ENCODE data around the gene DARS1. TPM values are rescaled to one million over a fixed set of nuclear protein-coding genes. Genes with fewer than 3 reads are reported as not detected.

The DARS1 gene
- total RNA-seq, 1 experiment from 2014 or later = 57.5 TPM

DNA sequence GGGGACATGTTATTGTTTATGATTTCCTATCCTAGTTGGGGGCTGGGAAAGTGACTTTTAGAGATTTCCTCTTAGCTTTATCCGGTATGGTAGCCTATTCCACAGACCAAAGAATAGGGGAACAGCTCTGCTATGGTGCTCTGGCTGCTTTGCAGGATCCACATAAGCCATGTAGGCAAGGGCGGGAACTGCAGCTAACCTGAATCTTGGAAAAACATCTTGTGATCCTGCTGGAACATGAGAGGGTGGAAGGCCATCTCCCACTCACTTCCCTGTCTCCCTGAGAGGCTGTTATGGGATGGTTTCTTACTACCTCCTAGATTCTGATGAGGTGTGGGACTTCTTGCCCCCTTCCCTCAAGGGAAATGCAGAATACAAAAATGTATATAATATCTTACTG lies 2.0 kb upstream of the DARS1 start:
- BruUV-seq (replicated peaks) = no TSS peak
- Mint-ChIP-seq H3K4me3 (ENCODE audit: low read depth, unreplicated experiment) (no peak overlapping the region), H3K27ac (ENCODE audit: unreplicated experiment) (no peak overlapping the region), H3K27me3 (ENCODE audit: unreplicated experiment) (no peaks in the 10 kb centered on the region), H3K9me3 (ENCODE audit: low read depth, unreplicated experiment) (no peaks in the 10 kb centered on the region), H3K4me1 (ENCODE audit: low read depth, unreplicated experiment) (no peaks in the 10 kb centered on the region), H3K36me3 (ENCODE audit: insufficient read depth, unreplicated experiment) (peaks cover 27% of the 10 kb centered on the region)
- intact Hi-C loops (cut with micrococcal nuclease; ENCODE audit: unreplicated experiment) = no loop called here
- no peak for DNase-seq
- CTCF ChIA-PET = no interaction called here
- TF ChIP-seq CTCF (IDR thresholded peaks at IDR 0.05; ENCODE audit: unreplicated experiment) = no peak

DNA sequence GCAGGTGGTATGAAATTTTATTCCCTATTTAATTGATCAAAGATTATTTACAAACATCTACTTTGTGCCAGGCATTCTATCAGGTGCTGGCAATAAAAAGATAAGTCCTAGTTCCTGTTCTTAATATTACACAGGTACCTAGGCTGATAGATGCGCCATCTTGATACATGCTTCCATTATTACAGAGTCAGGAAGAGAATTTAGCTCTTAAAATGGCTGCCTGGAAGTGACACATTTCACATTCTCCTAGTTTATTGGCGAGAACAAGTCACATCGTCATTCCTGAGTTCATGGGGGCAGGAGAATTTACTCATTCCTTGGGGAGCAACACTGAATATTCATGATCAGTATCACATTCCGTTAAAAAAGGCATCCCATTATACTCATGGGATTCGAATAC lies 1.1 kb upstream of the DARS1 start:
- no TSS peak for BruUV-seq (replicated peaks)
- intact Hi-C loops (cut with micrococcal nuclease; ENCODE audit: unreplicated experiment) = no loop called here
- H3K27ac Mint-ChIP-seq (ENCODE audit: unreplicated experiment) = no peak overlapping the region

GRCh38 chr2:135985826-135986393 lies 484 bp upstream of the DARS1 start:
- intact Hi-C loops (cut with micrococcal nuclease; ENCODE audit: unreplicated experiment) = loop anchor here (1.0 kb wide), 1 partner anchor 130 kb away; no protein-coding TSS in a partner anchor
- no peaks in the 10 kb centered on the region for H3K9me3 Mint-ChIP-seq (ENCODE audit: low read depth, unreplicated experiment)
- H3K4me1 Mint-ChIP-seq (ENCODE audit: low read depth, unreplicated experiment) = no peaks in the 10 kb centered on the region
- peak overlapping the region; percentile 94 for H3K27ac Mint-ChIP-seq (ENCODE audit: unreplicated experiment)
- CTCF ChIA-PET = interaction anchor here (0.6 kb wide), 1 partner anchor 22 kb away, joined by 6 read pairs; no protein-coding TSS in a partner anchor
- TF ChIP-seq CTCF (IDR thresholded peaks at IDR 0.05; ENCODE audit: unreplicated experiment) = no peak
- peaks cover 34% of the 10 kb centered on the region for H3K36me3 Mint-ChIP-seq (ENCODE audit: insufficient read depth, unreplicated experiment)
- BruUV-seq (replicated peaks) = TSS peak; percentile 55
- DNase-seq = no peak
- H3K27me3 Mint-ChIP-seq (ENCODE audit: unreplicated experiment) = no peaks in the 10 kb centered on the region
- H3K4me3 Mint-ChIP-seq (ENCODE audit: low read depth, unreplicated experiment) = peak overlapping the region; percentile 85

More for the DNA sequence above, 1.1 kb upstream of the DARS1 start:
- Mint-ChIP-seq H3K4me1 (ENCODE audit: low read depth, unreplicated experiment) (no peaks in the 10 kb centered on the region), H3K4me3 (ENCODE audit: low read depth, unreplicated experiment) (no peak overlapping the region), H3K9me3 (ENCODE audit: low read depth, unreplicated experiment) (no peaks in the 10 kb centered on the region), H3K27me3 (ENCODE audit: unreplicated experiment) (no peaks in the 10 kb centered on the region), H3K36me3 (ENCODE audit: insufficient read depth, unreplicated experiment) (peaks cover 34% of the 10 kb centered on the region)
- DNase-seq = no peak
- no peak for TF ChIP-seq CTCF (IDR thresholded peaks at IDR 0.05; ENCODE audit: unreplicated experiment)
- CTCF ChIA-PET = interaction anchor here (0.6 kb wide), 1 partner anchor 21 kb away, joined by 6 read pairs; no protein-coding TSS in a partner anchor

DNA sequence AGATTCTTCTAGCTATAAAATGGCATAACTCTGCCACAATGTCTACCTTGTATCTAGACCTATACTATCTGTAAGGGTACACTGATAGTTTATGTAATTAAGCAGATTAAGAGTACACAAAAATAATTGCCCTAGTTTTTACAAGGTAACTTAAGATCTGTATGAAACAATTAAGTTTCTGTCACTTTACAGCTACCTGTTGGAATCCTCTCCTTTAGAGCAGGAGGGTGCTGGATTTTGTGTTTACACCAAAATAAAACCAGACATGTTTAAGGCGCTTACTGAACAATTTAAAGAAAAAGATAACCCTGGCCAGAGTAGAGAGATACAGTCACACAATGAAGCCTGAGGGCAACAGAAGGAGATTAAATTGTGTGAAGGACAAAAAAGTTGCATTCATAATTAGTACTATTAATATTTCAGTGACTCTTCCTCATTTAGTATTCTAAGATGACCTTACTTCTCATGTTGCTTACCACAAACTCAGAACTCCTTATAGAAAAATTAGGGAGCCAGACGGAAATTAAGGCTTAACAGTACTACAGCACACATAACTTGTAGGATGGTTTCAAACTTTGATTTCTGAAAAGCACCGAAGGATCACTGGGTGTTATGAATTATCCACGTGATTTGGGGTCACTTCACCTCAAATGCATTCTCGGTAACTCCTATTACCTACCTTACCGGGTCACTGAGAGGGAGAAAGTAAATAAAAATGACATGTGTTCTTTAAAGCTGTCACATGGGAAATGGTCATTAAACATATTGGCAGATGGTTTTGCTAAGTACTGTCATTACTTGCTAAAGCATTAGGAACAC lies 1.0 kb downstream of the DARS1 start:
- no peak for DNase-seq
- H3K4me3 Mint-ChIP-seq (ENCODE audit: low read depth, unreplicated experiment) = peak overlapping the region; percentile 85
- CTCF ChIA-PET = interaction anchor here (0.9 kb wide), 1 partner anchor 400 kb away, joined by 3 read pairs; no protein-coding TSS in a partner anchor
- H3K36me3 Mint-ChIP-seq (ENCODE audit: insufficient read depth, unreplicated experiment) = peaks cover 48% of the 10 kb centered on the region
- no peaks in the 10 kb centered on the region for H3K9me3 Mint-ChIP-seq (ENCODE audit: low read depth, unreplicated experiment)
- peak overlapping the region; percentile 94 for H3K27ac Mint-ChIP-seq (ENCODE audit: unreplicated experiment)
- intact Hi-C loops (cut with micrococcal nuclease; ENCODE audit: unreplicated experiment) = loop anchor here (1.0 to 5.0 kb wide), 2 partner anchors 67 to 132 kb away; no protein-coding TSS in a partner anchor
- BruUV-seq (replicated peaks) = TSS peak; percentile 50
- no peak for TF ChIP-seq CTCF (IDR thresholded peaks at IDR 0.05; ENCODE audit: unreplicated experiment)
- H3K4me1 Mint-ChIP-seq (ENCODE audit: low read depth, unreplicated experiment) = no peaks in the 10 kb centered on the region
- no peaks in the 10 kb centered on the region for H3K27me3 Mint-ChIP-seq (ENCODE audit: unreplicated experiment)
